ENCODE results near the gene PPP2R1A.

The PPP2R1A gene

GRCh38 chr19:52196256-52196967 lies 6.6 kb downstream of the PPP2R1A start:
- Histone ChIP-seq H3K27me3 (ENCODE audit: insufficient read depth, poor library complexity, severe bottlenecking) (no peaks in the 10 kb centered on the region), H3K4me3 (replicated peaks; ENCODE audit: insufficient read depth, low read length) (no peak overlapping the region), H3K27ac (replicated peaks) (no peak overlapping the region)
- no peak for DNase-seq (ENCODE audit: low read depth in 1 of 2, low spot score in 1 of 2)
- TF ChIP-seq SPI1 (IDR thresholded peaks at IDR 0.05; ENCODE audit: borderline replicate concordance, low read depth) (no peak), POLR2AphosphoS5 (IDR thresholded peaks at IDR 0.05; ENCODE audit: low read depth) (no peak), REST (IDR thresholded peaks at IDR 0.05; ENCODE audit: insufficient replicate concordance, low read depth) (no peak), GABPA (IDR thresholded peaks at IDR 0.05; ENCODE audit: low read depth) (no peak)
- TF ChIP-seq, protein P1, sequence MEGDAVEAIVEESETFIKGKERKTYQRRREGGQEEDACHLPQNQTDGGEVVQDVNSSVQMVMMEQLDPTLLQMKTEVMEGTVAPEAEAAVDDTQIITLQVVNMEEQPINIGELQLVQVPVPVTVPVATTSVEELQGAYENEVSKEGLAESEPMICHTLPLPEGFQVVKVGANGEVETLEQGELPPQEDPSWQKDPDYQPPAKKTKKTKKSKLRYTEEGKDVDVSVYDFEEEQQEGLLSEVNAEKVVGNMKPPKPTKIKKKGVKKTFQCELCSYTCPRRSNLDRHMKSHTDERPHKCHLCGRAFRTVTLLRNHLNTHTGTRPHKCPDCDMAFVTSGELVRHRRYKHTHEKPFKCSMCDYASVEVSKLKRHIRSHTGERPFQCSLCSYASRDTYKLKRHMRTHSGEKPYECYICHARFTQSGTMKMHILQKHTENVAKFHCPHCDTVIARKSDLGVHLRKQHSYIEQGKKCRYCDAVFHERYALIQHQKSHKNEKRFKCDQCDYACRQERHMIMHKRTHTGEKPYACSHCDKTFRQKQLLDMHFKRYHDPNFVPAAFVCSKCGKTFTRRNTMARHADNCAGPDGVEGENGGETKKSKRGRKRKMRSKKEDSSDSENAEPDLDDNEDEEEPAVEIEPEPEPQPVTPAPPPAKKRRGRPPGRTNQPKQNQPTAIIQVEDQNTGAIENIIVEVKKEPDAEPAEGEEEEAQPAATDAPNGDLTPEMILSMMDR (IDR thresholded peaks at IDR 0.05; ENCODE audit: insufficient read depth, low read length), result no peak

DNA sequence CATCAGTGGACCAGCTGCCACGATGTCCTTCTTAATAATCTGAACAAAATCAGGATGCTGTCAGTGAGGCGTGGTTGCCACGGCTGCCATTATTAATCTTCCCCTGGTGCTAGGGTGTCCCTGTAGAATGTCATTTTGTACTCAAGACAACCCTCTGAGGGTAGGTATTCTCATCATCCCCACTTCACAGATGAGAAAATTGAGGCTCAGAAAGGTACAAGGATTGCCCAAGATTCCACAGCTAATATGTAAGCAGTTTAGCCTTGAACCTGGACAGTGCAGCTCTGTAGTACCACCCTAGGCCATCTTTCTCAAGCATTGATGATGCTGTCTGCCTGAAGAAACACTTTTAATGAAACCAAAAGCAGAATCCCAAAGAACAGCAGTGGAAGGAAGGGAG lies 8.1 kb downstream of the PPP2R1A start:
- no peak overlapping the region for H3K27ac ChIP-seq (replicated peaks)
- no peaks in the 10 kb centered on the region for H3K27me3 ChIP-seq (ENCODE audit: insufficient read depth, poor library complexity, severe bottlenecking)
- TF ChIP-seq, protein P1 (IDR thresholded peaks at IDR 0.05; ENCODE audit: insufficient read depth, low read length), result no peak
- no peak for TF ChIP-seq SPI1 (IDR thresholded peaks at IDR 0.05; ENCODE audit: borderline replicate concordance, low read depth)
- no peak for TF ChIP-seq REST (IDR thresholded peaks at IDR 0.05; ENCODE audit: insufficient replicate concordance, low read depth)
- TF ChIP-seq POLR2AphosphoS5 (IDR thresholded peaks at IDR 0.05; ENCODE audit: low read depth), result no peak
- TF ChIP-seq GABPA (IDR thresholded peaks at IDR 0.05; ENCODE audit: low read depth), result no peak
- H3K4me3 ChIP-seq (replicated peaks; ENCODE audit: insufficient read depth, low read length), result no peak overlapping the region
- DNase-seq (ENCODE audit: low read depth in 1 of 2, low spot score in 1 of 2), result no peak

DNA sequence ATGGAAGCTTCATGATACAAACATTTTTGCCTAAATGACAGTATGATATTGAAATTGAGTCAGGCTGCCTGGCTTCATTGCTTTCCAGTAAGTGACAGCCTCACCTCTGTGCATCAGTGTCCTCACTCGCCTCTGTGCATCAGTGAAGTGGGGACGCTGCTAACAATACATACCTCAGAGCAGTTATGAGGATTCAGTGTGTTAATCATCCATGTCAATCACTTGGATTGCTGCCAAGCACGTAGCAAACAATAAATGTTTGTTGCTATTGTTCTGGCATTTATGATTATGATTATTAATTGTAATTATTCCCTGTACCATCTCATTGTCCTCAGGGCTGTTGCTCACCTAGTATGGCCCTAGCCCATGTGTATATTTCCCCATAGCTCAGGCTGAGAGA lies 8.8 kb downstream of the PPP2R1A start:
- no peaks in the 10 kb centered on the region for H3K27me3 ChIP-seq (ENCODE audit: insufficient read depth, poor library complexity, severe bottlenecking)
- no peak overlapping the region for H3K4me3 ChIP-seq (replicated peaks; ENCODE audit: insufficient read depth, low read length)
- no peak for DNase-seq (ENCODE audit: low read depth in 1 of 2, low spot score in 1 of 2)
- H3K27ac ChIP-seq (replicated peaks), result no peak overlapping the region
- TF ChIP-seq REST (IDR thresholded peaks at IDR 0.05; ENCODE audit: insufficient replicate concordance, low read depth) (no peak), GABPA (IDR thresholded peaks at IDR 0.05; ENCODE audit: low read depth) (no peak)
